ENCODE measurements around the gene LRRC47. TPM values are rescaled to one million over a fixed set of nuclear protein-coding genes. Genes with fewer than 3 reads are reported as not detected.

Gene LRRC47
- total RNA-seq, 1 experiment from 2014 or later = 17.3 TPM

DNA sequence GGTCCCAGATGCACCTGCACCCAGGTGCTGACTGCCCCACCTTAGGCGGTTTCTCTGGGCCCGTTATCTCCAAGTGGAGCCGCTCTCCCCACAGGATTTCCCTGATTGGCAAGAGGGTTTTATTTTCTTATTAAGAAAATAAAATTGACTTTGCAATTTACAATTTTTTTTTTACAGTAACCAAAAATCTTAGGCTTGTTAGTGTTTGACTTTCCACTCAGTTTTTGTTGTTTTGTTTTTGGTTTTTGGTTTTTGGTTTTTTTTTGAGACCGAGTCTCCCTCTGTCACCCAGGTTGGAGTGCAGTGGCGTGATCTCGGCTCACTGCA lies 48.8 kb downstream of the LRRC47 start:
- no peak for DNase-seq (ENCODE audit: low spot score)

DNA sequence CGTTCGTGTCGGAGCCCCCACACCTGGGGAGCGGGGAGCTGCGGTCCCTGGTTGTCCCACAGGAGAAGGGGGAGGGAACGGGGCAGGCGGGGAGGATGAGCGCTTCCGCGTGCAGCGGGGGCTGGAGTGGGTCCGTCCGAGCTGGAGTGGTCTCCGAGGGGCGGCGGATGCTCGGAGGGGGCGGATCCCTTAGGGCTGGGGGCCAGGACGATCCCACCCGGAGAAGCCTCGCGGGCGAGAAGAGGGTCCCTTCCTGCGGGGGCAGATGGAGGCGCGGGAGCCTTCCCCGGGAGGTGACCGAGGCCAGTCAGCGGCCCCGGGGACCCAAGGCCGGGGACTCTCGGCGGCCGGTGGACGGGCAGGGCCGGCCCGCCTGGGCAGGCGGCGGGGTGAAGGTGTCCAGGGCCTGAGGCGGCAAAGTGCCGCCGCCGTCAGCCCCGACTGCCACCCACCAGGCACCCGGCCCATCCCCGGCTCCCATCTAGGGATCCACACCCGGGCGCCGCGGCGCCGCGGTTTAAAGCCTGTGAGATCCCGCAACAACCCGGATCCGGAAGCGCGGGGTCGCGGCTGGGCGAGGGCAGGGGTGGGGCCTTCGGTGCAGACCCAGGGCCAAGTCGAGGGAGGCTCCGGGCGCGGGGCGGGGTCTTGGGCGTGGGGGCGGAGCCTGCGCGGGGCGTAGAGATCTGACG lies 49.3 kb downstream of the LRRC47 start:
- no peak for DNase-seq (ENCODE audit: low spot score)

DNA sequence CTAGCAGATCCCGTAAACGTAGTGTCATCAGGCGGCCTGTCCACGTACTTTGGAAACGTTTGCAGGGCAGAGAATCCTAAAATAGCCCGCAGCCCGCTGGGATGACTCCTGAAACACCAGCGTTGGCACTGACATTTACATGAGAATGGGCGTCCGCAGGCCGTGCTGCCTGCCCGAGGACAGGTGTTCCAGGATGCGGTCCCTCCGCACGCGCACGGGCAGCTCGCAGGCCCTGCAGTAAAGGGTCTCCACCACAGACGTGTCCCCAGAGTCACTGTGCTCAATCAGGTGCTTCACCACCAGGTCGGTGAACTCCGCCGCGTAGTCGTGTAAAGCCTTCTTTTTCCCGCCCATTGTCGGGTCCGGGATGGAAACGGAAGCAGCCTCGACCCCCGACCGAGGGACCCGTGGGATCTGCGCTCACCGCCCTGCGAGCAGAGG lies 49.9 kb downstream of the LRRC47 start:
- DNase-seq (ENCODE audit: low spot score) = no peak

- no peak for DNase-seq (ENCODE audit: low spot score)
Observed at GRCh38 chr1:3745590-3746381, 50.5 kb downstream of the LRRC47 start.

- no peak for DNase-seq (ENCODE audit: low spot score)
Observed at GRCh38 chr1:3745071-3745470, 51.2 kb downstream of the LRRC47 start.

DNA sequence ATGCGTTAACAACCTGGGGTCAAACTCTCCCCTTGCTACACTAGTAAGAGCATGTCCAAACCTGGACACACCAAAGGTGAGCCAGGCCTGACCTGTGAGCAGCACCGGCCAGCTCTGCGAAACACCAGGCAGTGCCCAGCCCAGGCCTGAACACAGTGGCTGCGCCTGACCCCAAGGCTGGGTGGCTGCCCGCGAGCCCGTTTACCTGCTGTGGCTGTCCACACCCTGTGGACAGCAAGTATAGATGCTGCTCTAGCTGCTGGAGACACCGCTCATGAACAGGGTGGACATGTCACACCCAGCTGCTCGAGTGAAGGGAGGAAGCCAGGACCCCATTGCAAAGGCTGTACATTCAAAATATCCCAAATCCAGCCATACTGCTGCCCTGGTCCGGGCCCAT lies 51.7 kb downstream of the LRRC47 start:
- DNase-seq (ENCODE audit: low spot score) = no peak

- DNase-seq (ENCODE audit: low spot score) = no peak
Observed at GRCh38 chr1:3743826-3744225, 52.5 kb downstream of the LRRC47 start.

GRCh38 chr1:3743421-3743820 lies 52.9 kb downstream of the LRRC47 start:
- DNase-seq (ENCODE audit: low spot score) = no peak

DNA sequence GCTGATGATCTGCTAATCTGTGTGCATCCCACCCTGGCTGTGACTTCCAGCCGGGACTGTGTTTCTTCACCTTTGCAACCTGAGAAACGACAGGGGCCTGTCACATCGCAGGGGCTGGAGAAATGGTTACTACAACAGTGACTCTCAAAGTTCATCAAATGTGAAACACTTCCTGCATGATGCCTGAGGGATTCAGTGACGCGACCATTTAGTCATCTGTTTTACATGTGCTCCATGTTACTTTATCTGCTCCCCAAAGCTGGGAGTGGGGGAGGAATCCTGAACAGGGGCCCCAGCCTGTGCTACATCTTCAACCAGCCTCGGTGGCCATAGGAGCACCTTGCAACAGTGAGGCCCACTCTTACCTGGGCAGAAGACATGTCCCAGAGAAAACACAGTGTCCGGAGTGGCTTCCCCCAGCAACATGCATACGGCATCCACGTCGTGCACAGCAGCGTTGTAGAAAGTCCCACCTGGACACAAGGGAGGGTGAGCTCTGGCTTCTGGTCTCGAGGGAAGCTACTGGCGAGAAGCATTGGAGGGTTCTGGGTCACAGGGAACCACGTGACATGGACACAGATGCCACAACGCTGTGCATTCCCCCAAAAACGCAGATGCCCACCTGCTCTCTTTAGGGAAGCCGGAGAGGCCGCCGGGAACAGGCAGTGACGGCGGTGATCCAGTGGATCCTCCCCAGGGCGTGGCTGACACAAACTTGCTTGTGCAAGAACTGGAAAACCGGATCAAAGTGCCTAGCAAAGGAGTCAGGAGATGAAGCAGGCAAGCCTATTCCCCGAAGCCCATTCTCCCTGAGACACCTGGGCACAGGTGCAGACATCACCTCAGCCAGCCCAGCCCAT lies 53.6 kb downstream of the LRRC47 start:
- DNase-seq (ENCODE audit: low spot score) = no peak

- DNase-seq (ENCODE audit: low spot score) = no peak
Observed at GRCh38 chr1:3741566-3742438, 54.5 kb downstream of the LRRC47 start.

- no peak for DNase-seq (ENCODE audit: low spot score)
Observed at GRCh38 chr1:3740752-3741151, 55.5 kb downstream of the LRRC47 start.

DNA sequence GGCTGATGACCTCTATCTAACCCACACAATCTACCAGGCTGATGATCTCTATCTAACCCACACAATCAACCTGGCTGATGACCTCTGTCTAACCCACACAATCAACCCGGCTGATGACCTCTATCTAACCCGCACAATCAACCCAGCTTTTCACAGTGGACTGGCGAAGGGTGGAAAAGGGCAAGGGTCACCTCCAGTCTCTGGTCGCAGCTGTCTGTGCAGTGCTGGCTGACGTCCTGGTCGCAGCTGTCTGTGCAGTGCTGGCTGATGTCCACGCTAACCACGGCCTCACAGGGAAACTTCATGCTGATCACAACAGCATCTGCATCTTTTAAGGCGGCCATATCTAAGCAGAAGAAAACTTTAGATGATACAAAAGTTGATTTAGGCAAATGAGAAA lies 56.3 kb downstream of the LRRC47 start:
- no peak for DNase-seq (ENCODE audit: low spot score)

- no peak for DNase-seq (ENCODE audit: low spot score)
Observed at GRCh38 chr1:3738943-3739342, 57.4 kb downstream of the LRRC47 start.

GRCh38 chr1:3736708-3737107 lies 59.6 kb downstream of the LRRC47 start:
- no peak for DNase-seq (ENCODE audit: low spot score)

GRCh38 chr1:3736131-3736561 lies 60.2 kb downstream of the LRRC47 start:
- no peak for DNase-seq (ENCODE audit: low spot score)

GRCh38 chr1:3735688-3736087 lies 60.6 kb downstream of the LRRC47 start:
- DNase-seq (ENCODE audit: low spot score) = no peak

- no peak for DNase-seq (ENCODE audit: low spot score)
Observed at GRCh38 chr1:3735027-3735681, 61.1 kb downstream of the LRRC47 start.

DNA sequence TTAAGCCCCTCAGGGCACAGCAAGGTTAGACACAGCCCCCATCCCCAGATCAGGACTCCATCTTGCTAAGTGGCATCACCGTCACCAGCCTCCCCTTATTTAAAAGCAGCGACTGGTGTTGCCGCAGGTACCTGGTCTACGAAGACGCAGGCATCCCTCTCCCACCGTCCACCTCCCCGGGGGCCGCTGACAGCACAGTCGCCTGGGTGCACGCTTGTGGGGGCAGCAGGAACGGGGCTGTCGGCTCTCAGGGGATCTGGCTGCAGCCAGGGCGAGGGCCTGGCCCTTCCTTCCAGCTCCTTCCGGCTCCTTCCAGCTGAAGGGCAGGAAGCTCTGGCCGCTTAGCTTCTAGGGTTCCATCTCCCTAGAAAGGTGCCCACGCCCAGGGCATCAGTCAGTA lies 61.7 kb downstream of the LRRC47 start:
- no peak for DNase-seq (ENCODE audit: low spot score)

GRCh38 chr1:3733883-3734589 lies 62.3 kb downstream of the LRRC47 start:
- no peak for DNase-seq (ENCODE audit: low spot score)

Measured in H4 (cell line).